HCT116 (cell line): Measurements from ENCODE around the gene C1orf159.

ENCODE experiments used
- CTCF ChIP-seq, 3 experiments: fragments of 200-600 bp in 1 of 3; sonication (generic) in 1 of 3; IDR thresholded peaks in 2 of 3; conservative IDR thresholded peaks in 1 of 3; 2 replicates each; pipeline ENCODE4 v1.5.1; 2012 to 2017; ENCODE audit warnings: low read depth in 2 of 3, low read length in 2 of 3, antibody characterized with exemption in 1 of 3, borderline replicate concordance in 1 of 3, control low read depth in 1 of 3, mild to moderate bottlenecking in 1 of 3, mixed read lengths in 1 of 3, mixed run types in 1 of 3, moderate library complexity in 1 of 3; ENCODE audit not compliant: insufficient read depth in 1 of 3
- EZH2 ChIP-seq: fragments of 200-600 bp; sonication (generic); IDR thresholded peaks from 2 replicates; pipeline ENCODE4 v1.6.1; 2017; ENCODE audit warnings: antibody characterized with exemption, mixed run types
- POLR2AphosphoS5 ChIP-seq: IDR thresholded peaks from 2 replicates; pipeline ENCODE4 v1.6.1; 2011; ENCODE audit warnings: mild to moderate bottlenecking, low read depth, low read length, moderate library complexity
- RAD21 ChIP-seq: IDR thresholded peaks from 2 replicates; pipeline ENCODE4 v1.6.1; 2012; ENCODE audit warnings: low read depth, mild to moderate bottlenecking
- SIN3A ChIP-seq: IDR thresholded peaks from 2 replicates; pipeline ENCODE4 v1.6.1; 2012; ENCODE audit warnings: low read depth
- SP1 ChIP-seq: IDR thresholded peaks from 2 replicates; pipeline ENCODE4 v1.6.1; 2012; ENCODE audit warnings: low read depth
- YY1 ChIP-seq: IDR thresholded peaks from 2 replicates; pipeline ENCODE4 v1.6.1; 2011; ENCODE audit warnings: low read length, low read depth, moderate library complexity, mild to moderate bottlenecking; ENCODE audit not compliant: insufficient replicate concordance; ENCODE audit errors: extremely low read depth

GRCh38 chr1:1127551-1128451 is 11.9 kb upstream of the C1orf159 start:
- no peak for TF ChIP-seq CTCF (IDR thresholded peaks at IDR 0.05 in 2 of 3, conservative IDR thresholded peaks at IDR 0.05 in 1 of 3; ENCODE audit: borderline replicate concordance in 1 of 3, insufficient read depth in 1 of 3, low read depth in 2 of 3, low read length in 2 of 3)
- no peak for TF ChIP-seq SIN3A
- TF ChIP-seq EZH2, result no peak
- no peak for TF ChIP-seq YY1
- no peak for TF ChIP-seq RAD21
- no peak for TF ChIP-seq POLR2AphosphoS5
- TF ChIP-seq SP1, result no peak
